Left colon (tissue), 2 donors: Measurements from ENCODE around the gene PAQR4. TPM values are rescaled to one million over a fixed set of nuclear protein-coding genes. Genes with fewer than 3 reads are reported as not detected.
"Not testable (repeated sequence)": the region's sequence is repeated elsewhere in the genome, so short reads cannot be mapped to it uniquely, and the experiment has no call there.

Experiments used
- ATAC-seq: fragments of 200-7000 bp; cut with Tn5 transposase; one replicate; pipeline ENCODE4 v1.9.1; 2020; ENCODE audit warnings: mild to moderate bottlenecking, moderate library complexity
- DNase-seq, 2 donors: peaks; one replicate each; pipeline ENCODE4 v3.0.0-alpha.2; 2020
- intact Hi-C, 2 donors: fragments of 100-400 bp; cut with DNase I in 1 of 2; cut with micrococcal nuclease in 1 of 2; formaldehyde crosslinking; loops; one replicate each; pipeline versions ENCODE4 v1.11.2 to v1.14.0; 2022; cut with DNase I, micrococcal nuclease
- total RNA-seq, 2 donors: library from RNA; stranded (reverse); fragmentation: NEBNext Ultra II Directional; extraction: Animal tissue kit (Norgen Biotek cat#: 25700); gene quantifications; one replicate each; pipeline ENCODE4 v1.2.1, GENCODE V29; 2021
- donor health status: DM: no; HTN: no; CAD: no.
- donor health status: DM: yes; HTN: yes; CAD: no.

PAQR4 gene
- total RNA-seq, 2 donors from 2014 or later, result 8.7 to 12.7 TPM

DNA sequence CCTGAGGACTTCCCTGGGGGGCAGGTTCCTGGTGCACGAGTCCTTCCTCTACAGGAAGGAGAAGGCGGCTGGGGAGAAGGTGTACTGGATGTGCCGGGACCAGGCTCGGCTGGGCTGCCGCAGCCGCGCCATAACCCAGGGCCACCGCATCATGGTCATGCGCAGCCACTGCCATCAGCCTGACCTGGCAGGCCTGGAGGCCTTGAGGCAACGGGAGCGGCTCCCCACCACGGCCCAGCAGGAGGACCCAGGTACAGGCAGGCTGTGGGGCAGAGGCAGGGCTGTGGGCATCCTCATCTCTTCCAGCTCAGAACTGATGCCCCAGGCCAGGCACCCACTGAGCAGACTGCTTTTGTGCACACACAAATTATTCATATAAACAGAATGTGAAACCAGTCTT, 30.9 kb upstream of the PAQR4 start:
- DNase-seq (no peak), ATAC-seq (no peak)
- intact Hi-C loops, result no loop called here

- DNase-seq (no peak), ATAC-seq (no peak)
- intact Hi-C loops, result no loop called here
These were observed 29.2 kb upstream of the PAQR4 start for GRCh38 chr16:2939968-2940367.

GRCh38 chr16:2942045-2942444, 27.1 kb upstream of the PAQR4 start:
- intact Hi-C loops, result no loop called here
- ATAC-seq (no peak), DNase-seq (no peak)

DNA sequence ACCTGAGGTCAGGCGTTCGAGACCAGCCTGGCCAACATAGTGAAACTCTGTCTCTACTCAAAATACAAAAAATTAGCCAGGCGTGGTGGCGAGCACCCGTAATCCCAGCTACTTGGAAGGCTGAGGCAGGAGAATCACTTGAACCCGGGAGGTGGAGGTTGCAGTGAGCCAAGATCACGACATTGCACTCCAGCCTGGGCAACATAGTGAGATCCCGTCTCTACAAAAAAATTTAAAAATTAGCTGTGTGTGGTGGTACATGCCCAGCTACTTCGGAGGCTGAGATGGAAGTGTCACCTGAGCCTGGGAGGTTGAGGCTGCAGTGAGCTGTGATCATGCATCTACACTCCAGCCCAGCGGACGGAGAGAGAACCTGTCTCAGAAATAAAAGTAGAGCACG, 25.4 kb upstream of the PAQR4 start:
- ATAC-seq, intact Hi-C loops, DNase-seq: not testable (repeated sequence)

- no peak for DNase-seq
- intact Hi-C loops, result no loop called here
These were observed 22.5 kb upstream of the PAQR4 start for GRCh38 chr16:2946649-2947048.

GRCh38 chr16:2948807-2949704, 20.1 kb upstream of the PAQR4 start:
- ATAC-seq (no peak), DNase-seq (no peak)
- intact Hi-C loops, result no loop called here

More at GRCh38 chr16:2946649-2947048, 22.5 kb upstream of the PAQR4 start:
- no peak for ATAC-seq

- ATAC-seq (no peak), DNase-seq (no peak)
- intact Hi-C loops, result no loop called here
These were observed 19.3 kb upstream of the PAQR4 start for GRCh38 chr16:2949705-2950352.

GRCh38 chr16:2950353-2950724, 18.8 kb upstream of the PAQR4 start:
- DNase-seq (no peak), ATAC-seq (no peak)
- intact Hi-C loops, result no loop called here

GRCh38 chr16:2950773-2951172, 18.4 kb upstream of the PAQR4 start:
- intact Hi-C loops, result no loop called here
- ATAC-seq (no peak), DNase-seq (no peak)

DNA sequence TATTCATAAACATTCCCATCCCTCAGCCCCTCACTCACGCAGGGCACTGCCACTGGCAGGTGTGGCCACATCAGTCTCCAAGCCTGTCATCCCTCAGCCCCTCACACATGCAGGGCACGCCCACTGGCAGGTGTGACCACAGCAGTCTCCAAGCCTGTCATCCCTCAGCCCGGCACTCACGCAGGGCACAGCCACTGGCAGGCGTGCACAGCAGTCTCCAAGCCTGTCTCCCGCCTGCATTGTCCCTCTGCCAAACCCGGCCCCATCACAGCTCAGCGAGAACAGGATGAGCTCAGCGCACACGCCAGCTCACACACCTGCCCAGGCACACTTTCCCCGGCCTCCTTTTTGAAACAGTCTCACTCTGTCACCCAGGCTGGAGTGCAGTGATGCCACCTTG, 16.5 kb upstream of the PAQR4 start:
- ATAC-seq, result peak; percentile 20
- no peak for DNase-seq
- intact Hi-C loops, result no loop called here

DNA sequence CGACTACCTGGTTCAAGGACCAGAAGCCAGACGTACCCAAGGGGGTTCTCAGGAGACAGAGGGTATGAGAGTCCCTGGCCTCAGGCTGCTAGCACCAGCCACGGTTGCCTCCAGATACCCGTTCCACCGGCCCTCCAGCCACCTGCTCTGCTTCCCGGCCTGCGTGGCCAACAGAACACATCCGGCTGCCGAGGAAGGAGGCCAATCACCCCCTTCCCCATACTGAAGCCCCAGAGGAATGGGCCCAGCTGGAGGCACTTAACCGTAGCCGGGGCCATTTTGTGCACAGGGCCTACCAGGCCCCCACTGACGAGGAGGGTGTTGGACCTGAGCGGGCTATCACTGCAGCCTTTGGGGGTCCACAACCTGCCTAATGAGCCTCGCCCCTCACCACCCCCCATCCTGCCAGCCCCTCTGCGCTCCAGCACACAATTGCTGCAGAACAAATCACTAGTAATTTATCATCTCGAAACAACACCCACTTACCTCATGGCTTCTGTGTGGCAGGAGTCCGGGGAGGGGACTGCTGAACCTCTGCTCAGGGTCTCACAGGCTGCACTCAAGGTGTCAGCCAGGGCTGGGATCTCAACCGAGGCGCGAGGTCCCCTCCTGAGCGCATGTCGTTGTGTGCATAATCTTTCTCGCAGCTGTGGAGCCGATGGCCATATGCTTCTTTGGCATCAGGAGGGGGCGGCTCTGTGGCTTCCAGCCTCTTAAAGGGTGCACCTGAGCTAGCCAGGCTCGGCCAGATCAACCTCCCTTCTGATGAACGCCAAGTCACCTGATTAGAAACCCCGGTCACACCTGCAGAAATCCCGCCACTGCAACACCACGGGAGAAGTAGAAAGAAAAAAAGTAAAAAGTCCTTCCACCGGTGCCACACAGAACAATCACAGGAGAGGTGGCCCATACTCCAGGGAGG, 15.2 kb upstream of the PAQR4 start:
- ATAC-seq (no peak), DNase-seq (no peak)
- intact Hi-C loops, result no loop called here

DNA sequence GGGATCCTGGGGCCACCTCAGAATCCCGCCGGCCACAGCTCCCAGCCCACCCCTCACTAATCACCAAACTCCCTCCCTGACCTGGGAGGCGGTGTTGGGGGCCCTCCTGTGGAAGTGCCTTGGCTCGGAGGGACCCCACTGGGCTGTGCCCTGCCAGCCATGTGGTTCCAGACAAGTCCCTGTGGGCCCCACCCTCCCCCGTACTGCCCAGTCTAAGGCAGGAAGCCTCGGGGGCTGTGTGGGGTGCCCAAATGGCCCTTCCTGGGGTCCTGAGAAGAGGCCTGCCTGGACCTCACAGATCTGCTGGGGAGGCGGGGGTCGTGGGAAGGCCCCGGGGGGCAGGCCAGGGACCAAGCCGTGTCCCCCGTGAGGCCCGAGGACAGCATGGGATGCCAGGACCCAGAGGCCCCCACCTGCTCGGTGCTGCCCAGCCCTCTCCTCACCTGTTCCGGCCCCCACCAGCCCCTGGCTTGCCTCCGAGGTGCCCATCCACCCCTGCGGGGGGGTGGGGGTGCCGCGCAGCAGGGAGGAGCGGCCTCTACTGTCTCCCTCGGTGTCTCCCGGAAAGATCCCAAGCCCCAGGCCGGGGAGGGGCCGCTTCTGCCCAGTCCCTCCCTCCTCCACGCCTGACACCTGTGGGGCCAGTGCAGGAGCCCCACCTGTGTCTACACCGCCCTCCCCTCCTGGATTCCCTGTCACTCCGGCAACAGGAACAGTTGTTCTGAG, 14.3 kb upstream of the PAQR4 start:
- intact Hi-C loops, result no loop called here
- ATAC-seq, result peak; percentile 85
- DNase-seq, result peak; percentile 56 to 75

DNA sequence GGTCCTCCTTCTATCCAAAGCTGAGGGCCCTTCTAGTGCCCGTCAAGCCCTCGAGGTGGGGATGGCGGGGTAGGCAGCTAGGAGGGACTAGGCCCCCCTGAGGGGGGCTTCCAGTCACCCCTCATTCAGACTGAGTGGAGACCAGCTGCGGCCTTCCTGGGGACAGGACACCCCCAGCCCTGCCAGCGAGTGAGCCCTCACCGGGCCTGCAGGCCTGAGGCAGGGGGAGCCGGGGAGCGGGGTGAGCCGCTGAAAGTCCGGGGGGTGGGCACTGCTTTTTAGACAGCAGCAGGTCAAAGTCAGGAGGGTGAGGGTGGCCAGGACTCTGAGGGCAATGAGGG, 13.7 kb upstream of the PAQR4 start:
- DNase-seq, result no peak
- intact Hi-C loops, result no loop called here
- no peak for ATAC-seq

- intact Hi-C loops, result no loop called here
- no peak for DNase-seq
- peak; percentile 55 for ATAC-seq
These were observed 13.2 kb upstream of the PAQR4 start for GRCh38 chr16:2955779-2956578.

DNA sequence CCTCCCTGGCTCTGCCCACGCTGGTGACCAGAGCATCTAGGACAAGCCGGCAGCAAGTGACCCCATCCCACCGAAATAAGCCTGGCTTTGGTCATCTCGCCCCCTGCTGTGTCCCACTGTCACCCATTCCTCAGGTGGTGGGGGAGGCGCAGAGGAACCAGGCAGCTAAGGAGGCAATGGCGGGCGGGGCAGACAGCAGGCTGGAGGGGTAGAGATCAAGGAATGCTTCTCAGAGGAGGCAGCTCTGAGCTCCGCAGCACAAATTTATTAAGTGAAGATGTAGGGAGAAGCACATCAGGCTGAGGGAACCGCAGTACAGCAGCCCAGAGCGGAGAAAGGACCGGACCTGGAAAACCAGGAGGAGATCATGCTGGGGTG, 12.6 kb upstream of the PAQR4 start:
- no peak for ATAC-seq
- no peak for DNase-seq
- intact Hi-C loops, result no loop called here

DNA sequence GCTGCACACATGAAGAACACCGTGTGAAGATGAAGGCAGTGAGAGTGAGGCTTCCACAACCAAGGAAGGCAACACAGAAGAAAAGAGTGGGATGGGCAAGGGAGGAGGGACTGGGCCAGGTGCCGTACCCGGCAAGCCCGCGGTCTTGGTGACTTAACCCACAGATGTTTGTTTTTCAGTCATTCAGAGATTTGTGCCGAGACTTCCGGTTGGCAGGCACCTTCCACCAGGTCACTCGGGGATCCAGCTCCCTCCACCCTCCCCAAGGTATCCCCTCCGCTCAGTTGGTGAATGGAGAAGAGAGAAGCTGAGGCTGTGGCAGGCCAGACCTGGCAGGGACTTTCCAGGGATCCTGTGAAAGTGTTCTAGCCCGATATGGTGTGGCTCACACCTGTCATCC, 9.9 kb upstream of the PAQR4 start:
- DNase-seq, result peak; percentile 19 to 24

DNA sequence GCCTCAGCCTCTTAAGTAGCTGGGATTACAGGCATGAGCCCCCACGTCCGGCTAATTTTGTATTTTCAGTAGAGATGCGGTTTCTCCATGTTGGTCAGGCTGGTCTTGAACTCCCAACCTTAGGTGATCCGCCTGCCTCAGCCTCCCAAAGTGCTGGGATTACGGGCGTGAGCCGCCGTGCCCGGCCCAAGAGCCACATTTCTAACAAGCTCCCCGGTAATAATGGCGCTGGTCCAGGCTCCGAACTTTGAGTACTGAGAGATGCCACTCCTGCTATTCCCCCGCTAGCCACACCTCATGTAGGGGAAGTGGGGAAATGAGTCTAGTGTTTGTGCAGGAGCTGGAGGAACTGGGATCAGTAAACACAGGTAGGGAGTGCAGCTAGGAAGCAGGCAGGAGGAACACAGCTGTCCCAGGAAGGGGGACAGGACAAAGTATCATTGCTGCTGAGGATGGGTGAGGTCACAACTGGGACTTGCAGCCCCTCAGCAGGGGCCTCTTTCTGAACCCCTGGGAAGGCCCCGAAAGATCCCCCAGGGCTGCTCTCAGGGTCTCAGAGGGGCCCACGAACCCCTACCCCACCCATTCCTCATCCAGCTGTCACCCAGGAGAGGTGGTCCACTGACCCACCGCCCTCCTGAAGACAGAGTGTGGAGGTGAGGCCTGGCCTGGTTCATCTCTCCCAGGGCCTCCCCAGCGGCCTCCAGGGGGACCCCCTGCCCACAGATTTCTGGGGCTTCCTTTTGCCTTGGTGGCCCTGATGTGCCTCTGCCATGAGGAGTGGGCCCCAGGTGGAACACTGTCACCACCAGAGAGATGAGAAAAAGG, 8.8 kb upstream of the PAQR4 start:
- intact Hi-C loops, result no loop called here
- ATAC-seq (peak; percentile 48), DNase-seq (peak; percentile 26 to 27)

More for the DNA sequence above, 9.9 kb upstream of the PAQR4 start:
- intact Hi-C loops, result no loop called here
- ATAC-seq, result peak; percentile 11
